HCT116 (cell line): ENCODE results near the gene CDH4. TPM values are rescaled to one million over a fixed set of nuclear protein-coding genes. Genes with fewer than 3 reads are reported as not detected.

Source experiments
- ATAC-seq: fragments of 200-7000 bp; cut with Tn5 transposase; 2 replicates; pipeline ENCODE4 v1.9.1; 2020; ENCODE audit warnings: mild to moderate bottlenecking, moderate library complexity
- BruUV-seq: library from RNA; stranded (reverse); fragments of 400-500 nt; replicated peaks from 2 replicates; lab custom pipeline; 2021; lab: Mats Ljungman, UMichigan
- CTCF ChIA-PET: fragments of 300-600 bp; sonication (Branson Sonifier 250); formaldehyde crosslinking; loops from one replicate; lab custom pipeline; 2021; ENCODE audit warnings: antibody characterized with exemption; lab: Charles Lee
- POLR2A ChIA-PET: fragments of 300-600, 350-600 bp; sonication (Branson Sonifier 250); formaldehyde crosslinking; loops from one replicate; lab custom pipeline; 2021; ENCODE audit warnings: antibody characterized with exemption; lab: Charles Lee
- RAD21 ChIA-PET, 2 experiments: fragments of 300-600 bp; sonication (Branson Sonifier 250); formaldehyde crosslinking; loops; one replicate each; lab custom pipeline; 2023; ENCODE audit warnings: low total read pairs in 2 of 2; ENCODE audit not compliant: uncharacterized antibody in 2 of 2, unreplicated experiment in 2 of 2, low non-redundant PET in 1 of 2; lab: Charles Lee
- DNase-seq: peaks from one replicate; pipeline ENCODE4 v3.0.0-alpha.2; 2010; ENCODE audit warnings: low read depth, low spot score
- H2AFZ ChIP-seq: fragments of 200-600 bp; shearing (Covaris generic), sonication (generic); 2 replicates; pipeline ENCODE4 v1.6.1; 2017; ENCODE audit warnings: low read depth, mixed run types, mixed read lengths, antibody characterized with exemption, low read length; ENCODE audit not compliant: poor library complexity, severe bottlenecking
- H3K27ac ChIP-seq: 2 replicates; pipeline ENCODE4 v1.5.1; 2012; ENCODE audit warnings: low read depth, low read length
- H3K27me3 ChIP-seq: fragments of 200-600 bp; sonication (generic); 2 replicates; pipeline ENCODE4 v1.6.1; 2016; ENCODE audit warnings: mixed run types, low read length, mixed read lengths; ENCODE audit not compliant: insufficient read depth
- H3K36me3 ChIP-seq, 2 experiments: fragments of 200-500 bp in 1 of 2; fragments of 200-600 bp in 1 of 2; sonication (Bioruptor generic) in 1 of 2; sonication (generic) in 1 of 2; 2 replicates each; pipeline versions ENCODE4 v1.5.1 to v1.6.1; 2014 to 2016; ENCODE audit warnings: low read length in 2 of 2, inconsistent platforms in 1 of 2, mixed read lengths in 1 of 2, mixed run types in 1 of 2; ENCODE audit not compliant: insufficient read depth in 2 of 2, control insufficient read depth in 1 of 2
- H3K4me1 ChIP-seq, 2 experiments: fragments of 200-600 bp in 1 of 2; sonication (generic) in 1 of 2; 2 replicates each; pipeline versions ENCODE4 v1.5.1 to v1.6.1; 2012 to 2017; ENCODE audit warnings: low read length in 2 of 2, inconsistent platforms in 1 of 2, mild to moderate bottlenecking in 1 of 2, mixed read lengths in 1 of 2, mixed run types in 1 of 2, moderate library complexity in 1 of 2; ENCODE audit not compliant: insufficient read depth in 2 of 2, control insufficient read depth in 1 of 2
- H3K4me2 ChIP-seq: fragments of 200-600 bp; sonication (generic); 2 replicates; pipeline ENCODE4 v1.6.1; 2017; ENCODE audit warnings: mixed run types, low read length, mixed read lengths
- H3K4me3 ChIP-seq, 2 experiments: fragments of 200-600 bp in 1 of 2; sonication (generic) in 1 of 2; replicated peaks in 1 of 2; 2 replicates each; pipeline ENCODE4 v1.5.1; 2011 to 2016; ENCODE audit warnings: low read length in 2 of 2, control low read depth in 1 of 2, low read depth in 1 of 2, mild to moderate bottlenecking in 1 of 2, mixed read lengths in 1 of 2, mixed run types in 1 of 2
- H3K79me2 ChIP-seq: fragments of 200-600 bp; sonication (generic); 2 replicates; pipeline ENCODE4 v1.6.1; 2017; ENCODE audit warnings: mild to moderate bottlenecking, mixed run types, low read length, moderate library complexity, mixed read lengths; ENCODE audit not compliant: insufficient read depth
- H3K9ac ChIP-seq: fragments of 200-600 bp; sonication (generic); 2 replicates; pipeline ENCODE4 v1.6.1; 2016; ENCODE audit warnings: low read length, mixed read lengths
- H3K9me2 ChIP-seq: fragments of 200-600 bp; sonication (generic), shearing (Covaris generic); 2 replicates; pipeline ENCODE4 v1.6.1; 2017; ENCODE audit warnings: mixed run types, mild to moderate bottlenecking, moderate library complexity; ENCODE audit not compliant: insufficient read depth
- H3K9me3 ChIP-seq, 2 experiments: fragments of 200-500 bp in 1 of 2; fragments of 200-600 bp in 1 of 2; sonication (Bioruptor generic) in 1 of 2; sonication (generic) in 1 of 2; 2 replicates each; pipeline ENCODE4 v1.6.1; 2014 to 2017; ENCODE audit warnings: low read length in 2 of 2, mixed read lengths in 2 of 2, inconsistent platforms in 1 of 2, low read depth in 1 of 2, mild to moderate bottlenecking in 1 of 2, mixed run types in 1 of 2, moderate library complexity in 1 of 2; ENCODE audit not compliant: control insufficient read depth in 1 of 2, insufficient read depth in 1 of 2
- H4K20me1 ChIP-seq: fragments of 200-600 bp; sonication (generic), shearing (Covaris generic); 2 replicates; pipeline ENCODE4 v1.6.1; 2017; ENCODE audit warnings: mixed run types, mild to moderate bottlenecking, moderate library complexity; ENCODE audit not compliant: insufficient read depth
- CBX3 ChIP-seq: IDR thresholded peaks from 2 replicates; pipeline ENCODE4 v1.6.1; 2012; ENCODE audit warnings: low read depth
- EGR1 ChIP-seq: IDR thresholded peaks from 2 replicates; pipeline ENCODE4 v1.6.1; 2012; ENCODE audit warnings: low read depth
- EZH2 ChIP-seq: fragments of 200-600 bp; sonication (generic); IDR thresholded peaks from 2 replicates; pipeline ENCODE4 v1.6.1; 2017; ENCODE audit warnings: antibody characterized with exemption, mixed run types
- EZH2phosphoT487 ChIP-seq: fragments of 200-600 bp; IDR thresholded peaks from 2 replicates; pipeline ENCODE4 v1.6.1; 2018; ENCODE audit warnings: antibody characterized with exemption, borderline replicate concordance
- FOSL1 ChIP-seq: IDR thresholded peaks from 2 replicates; pipeline ENCODE4 v1.6.1; 2012; ENCODE audit warnings: low read depth
- JUND ChIP-seq: IDR thresholded peaks from 2 replicates; pipeline ENCODE4 v1.6.1; 2012
- RAD21 ChIP-seq: IDR thresholded peaks from 2 replicates; pipeline ENCODE4 v1.6.1; 2012; ENCODE audit warnings: low read depth, mild to moderate bottlenecking
- REST ChIP-seq: IDR thresholded peaks from 2 replicates; pipeline ENCODE4 v1.6.1; 2012; ENCODE audit warnings: low read depth
- SP1 ChIP-seq: IDR thresholded peaks from 2 replicates; pipeline ENCODE4 v1.6.1; 2012; ENCODE audit warnings: low read depth
- TCF7L2 ChIP-seq: IDR thresholded peaks from 2 replicates; pipeline ENCODE4 v1.7.0; 2011; ENCODE audit warnings: borderline replicate concordance, inconsistent platforms; ENCODE audit not compliant: insufficient read depth, insufficient read length; ENCODE audit errors: extremely low read depth
- YY1 ChIP-seq: IDR thresholded peaks from 2 replicates; pipeline ENCODE4 v1.6.1; 2011; ENCODE audit warnings: low read length, low read depth, moderate library complexity, mild to moderate bottlenecking; ENCODE audit not compliant: insufficient replicate concordance; ENCODE audit errors: extremely low read depth
- intact Hi-C: fragments of 100-400 bp; cut with micrococcal nuclease; formaldehyde crosslinking; loops from 2 replicates; pipeline ENCODE4 v1.10.0; 2022
- total RNA-seq: library from RNA; stranded (reverse); gene quantifications from one replicate; pipeline ENCODE4 v1.2.1, GENCODE V29; 2021; ENCODE audit not compliant: unreplicated experiment

CDH4 gene
- total RNA-seq, 1 experiment from 2014 or later = not detected

- RAD21 ChIA-PET = no interaction called here
- Histone ChIP-seq H2AFZ (no peak overlapping the region), H3K27ac (no peak overlapping the region), H3K36me3 (no peaks in the 10 kb centered on the region), H3K79me2 (no peaks in the 10 kb centered on the region), H3K9ac (no peak overlapping the region), H3K4me2 (no peak overlapping the region), H3K27me3 (peaks cover 13% of the 10 kb centered on the region; the same call in 1 of the 2 replicates), H3K9me2 (no peaks in the 10 kb centered on the region), H3K9me3 (no peaks in the 10 kb centered on the region), H4K20me1 (no peaks in the 10 kb centered on the region), H3K4me3 (no peak overlapping the region), H3K4me1 (no peaks in the 10 kb centered on the region)
- intact Hi-C loops = no loop called here
- POLR2A ChIA-PET = no interaction called here
- DNase-seq (no peak), ATAC-seq (no peak)
- BruUV-seq = no TSS peak
- CTCF ChIA-PET = no interaction called here
- TF ChIP-seq EZH2 (no peak), FOSL1 (no peak), TCF7L2 (no peak), JUND (no peak), EZH2phosphoT487 (no peak), EGR1 (no peak), REST (no peak), SP1 (no peak), CBX3 (no peak), YY1 (no peak), RAD21 (no peak)
Observed at GRCh38 chr20:61505508-61505907, 253.4 kb downstream of the CDH4 start.
